GM23338 (cell line): ENCODE measurements around the gene ENC1.

Experiments used
- CTCF ChIP-seq, 2 experiments: fragments of 200-600 bp in 1 of 2; sonication (generic) in 1 of 2; conservative IDR thresholded peaks; 2 replicates each; pipeline versions ENCODE4 v1.5.1 to v1.6.1; 2016 to 2017; ENCODE audit warnings: antibody characterized with exemption in 2 of 2, low read depth in 2 of 2, mild to moderate bottlenecking in 2 of 2, moderate library complexity in 1 of 2
- ETS1 ChIP-seq: IDR thresholded peaks from 2 replicates; pipeline ENCODE4 v1.6.1; 2016; ENCODE audit warnings: antibody characterized with exemption
- EZH2 ChIP-seq: fragments of 200-600 bp; sonication (generic); IDR thresholded peaks from one replicate; pipeline ENCODE4 v1.8.0; 2017; ENCODE audit warnings: antibody characterized with exemption, mild to moderate bottlenecking, low read depth; ENCODE audit not compliant: unreplicated experiment
- EZH2phosphoT487 ChIP-seq: fragments of 200-600 bp; sonication (generic); IDR thresholded peaks from one replicate; pipeline ENCODE4 v1.8.1; 2018; ENCODE audit warnings: antibody characterized with exemption; ENCODE audit not compliant: unreplicated experiment
- JUNB ChIP-seq: IDR thresholded peaks from one replicate; pipeline ENCODE4 v1.6.1; 2016; ENCODE audit warnings: antibody characterized with exemption; ENCODE audit not compliant: unreplicated experiment
- POLR2AphosphoS5 ChIP-seq: IDR thresholded peaks from 2 replicates; pipeline ENCODE4 v1.6.1; 2016; ENCODE audit warnings: antibody characterized with exemption, low read depth
- REST ChIP-seq: IDR thresholded peaks from one replicate; pipeline ENCODE4 v1.6.1; 2018; ENCODE audit warnings: antibody characterized with exemption; ENCODE audit not compliant: unreplicated experiment
- ZNF114 ChIP-seq: fragments of 250-450 bp; sonication (Bioruptor Pico); IDR thresholded peaks from 2 replicates; pipeline ENCODE4 v1.5.0; 2020; ENCODE audit warnings: mild to moderate bottlenecking, moderate library complexity
- ZNF462 ChIP-seq: fragments of 250-450 bp; sonication (Bioruptor Pico); IDR thresholded peaks from 2 replicates; pipeline ENCODE4 v1.5.0; 2020; ENCODE audit warnings: mild to moderate bottlenecking, moderate library complexity

- TF ChIP-seq EZH2 (no peak), CTCF (conservative IDR thresholded peaks at IDR 0.05; ENCODE audit: low read depth in 2 of 2) (no peak), JUNB (no peak), EZH2phosphoT487 (no peak), ZNF462 (CRISPR knock-in tag) (no peak), POLR2AphosphoS5 (no peak), REST (no peak), ZNF114 (CRISPR knock-in tag) (no peak), ETS1 (no peak)
Measured at GRCh38 chr5:74655206-74655605, 14.7 kb upstream of the ENC1 start.
